HG03139 (cell line): Measurements from ENCODE around the gene PHC2.

Experiments
- ATAC-seq: cut with Tn5 transposase; IDR thresholded peaks from one replicate; pipeline ENCODE4 v1.9.1; 2021; ENCODE audit not compliant: unreplicated experiment

Gene PHC2

DNA sequence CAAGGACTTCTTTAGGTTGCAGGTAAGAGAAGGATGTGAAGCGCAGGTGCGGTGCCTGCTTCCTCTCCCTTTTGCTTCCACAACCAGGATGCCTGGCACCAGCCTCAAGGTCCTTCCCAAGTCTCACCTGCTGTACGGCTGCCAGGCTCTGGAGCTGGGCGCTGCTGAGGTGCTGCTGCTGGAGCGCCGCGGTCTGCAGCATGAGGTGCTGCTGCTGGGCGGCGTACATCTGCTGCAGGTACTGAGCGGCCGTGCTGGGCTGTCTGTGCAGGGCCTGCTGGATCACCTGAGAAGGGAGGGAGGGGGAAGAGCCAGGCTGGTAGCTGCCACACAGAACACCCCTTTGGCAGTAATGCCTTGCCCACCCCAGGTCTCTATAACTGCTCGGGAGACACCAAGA, 58.7 kb downstream of the PHC2 start:
- no peak for ATAC-seq

DNA sequence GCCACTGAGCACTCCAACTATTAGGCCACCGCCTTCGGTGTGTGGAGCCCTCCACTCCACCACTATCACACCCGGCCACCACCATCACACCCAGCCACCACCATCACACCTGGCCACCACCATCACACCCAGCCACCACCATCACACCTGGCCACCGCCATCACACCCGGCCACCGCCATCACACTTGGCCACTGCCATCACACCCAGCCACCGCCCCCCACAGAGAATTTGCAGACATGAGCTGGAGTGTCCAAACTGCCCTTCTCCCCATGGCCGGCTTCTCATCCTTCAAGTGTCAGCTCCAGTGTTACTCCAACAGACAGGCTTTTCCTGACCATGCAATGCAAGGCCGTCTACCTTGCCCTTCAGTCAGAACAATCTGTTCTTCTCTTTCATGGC, 59.6 kb downstream of the PHC2 start:
- ATAC-seq: no peak

DNA sequence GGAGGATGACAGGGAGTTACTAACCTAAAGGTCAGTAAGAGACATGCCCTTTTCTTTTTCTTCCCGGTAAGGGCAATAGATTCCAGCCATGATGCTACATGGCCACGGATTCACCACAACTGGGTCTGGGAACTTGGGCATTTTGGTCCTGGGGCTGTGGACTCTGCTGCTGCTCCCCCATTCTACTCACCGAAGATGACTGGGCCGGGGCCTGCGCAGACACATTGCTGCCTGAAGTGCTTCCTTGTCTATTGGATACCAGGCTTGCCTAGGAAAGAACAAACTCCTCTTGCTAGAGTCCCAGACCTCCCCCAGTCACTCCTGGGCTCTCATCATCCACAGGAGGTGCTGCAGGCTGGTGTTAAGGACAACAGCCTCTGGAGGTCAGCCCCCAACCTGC, 60.1 kb downstream of the PHC2 start:
- no peak for ATAC-seq

DNA sequence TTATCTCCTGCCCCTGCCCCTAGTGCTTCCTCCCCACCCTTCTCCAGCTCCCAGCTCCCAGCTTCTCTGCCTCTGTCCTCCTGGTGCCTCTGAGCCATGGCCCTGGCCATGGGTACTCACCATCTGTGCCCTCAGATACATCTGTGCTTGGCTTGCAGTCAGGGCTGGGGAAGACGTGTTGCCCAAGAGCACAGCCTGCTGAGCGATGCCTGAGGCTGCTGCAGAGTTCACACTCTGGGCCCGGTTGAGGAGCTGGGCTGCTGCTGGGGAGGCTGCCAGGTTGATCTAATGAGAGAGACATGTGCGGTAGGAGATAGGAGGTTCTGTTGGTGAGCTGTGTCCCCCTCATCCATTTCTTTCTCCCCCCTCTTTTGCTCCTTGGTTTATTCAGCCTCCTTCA, 60.6 kb downstream of the PHC2 start:
- ATAC-seq: no peak

DNA sequence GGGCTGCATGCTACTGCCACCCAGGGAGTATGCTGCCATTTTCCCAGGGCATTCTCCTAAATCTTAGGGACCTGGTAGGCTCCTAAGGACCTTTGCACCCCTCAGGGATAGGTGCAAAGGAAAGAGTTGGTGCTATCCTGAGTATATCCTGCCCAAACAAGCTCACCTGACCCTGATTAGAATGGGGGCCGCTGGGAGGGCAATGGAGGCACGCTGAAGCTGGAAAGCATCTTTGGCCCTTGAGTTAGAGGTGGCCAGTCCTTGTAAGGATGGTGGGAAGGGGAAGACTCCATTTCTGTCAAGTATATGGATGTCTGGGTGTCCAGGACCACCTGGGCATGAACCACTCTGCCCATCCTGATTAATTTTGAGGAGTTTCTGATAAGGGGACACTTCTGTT, 61.1 kb downstream of the PHC2 start:
- no peak for ATAC-seq

DNA sequence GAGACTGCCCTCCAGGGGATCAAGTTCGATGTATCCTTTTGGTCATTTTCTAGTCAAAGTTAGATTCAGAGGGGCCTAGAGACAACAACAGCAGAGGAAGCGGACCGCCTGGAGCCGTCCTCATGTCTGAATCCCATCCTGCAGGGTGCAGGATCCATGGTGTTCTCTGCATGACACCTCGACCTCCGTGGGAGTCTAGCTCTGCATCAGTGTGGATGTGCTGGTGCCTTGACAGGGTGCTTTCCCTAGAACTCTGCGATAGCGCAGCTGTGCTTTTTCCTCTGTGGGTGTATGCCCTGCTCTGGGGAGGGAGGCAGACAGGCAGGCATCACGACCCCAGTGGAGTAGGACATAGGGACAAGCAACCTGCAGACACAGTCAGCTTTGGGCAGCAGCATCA, 61.8 kb downstream of the PHC2 start:
- ATAC-seq: no peak

DNA sequence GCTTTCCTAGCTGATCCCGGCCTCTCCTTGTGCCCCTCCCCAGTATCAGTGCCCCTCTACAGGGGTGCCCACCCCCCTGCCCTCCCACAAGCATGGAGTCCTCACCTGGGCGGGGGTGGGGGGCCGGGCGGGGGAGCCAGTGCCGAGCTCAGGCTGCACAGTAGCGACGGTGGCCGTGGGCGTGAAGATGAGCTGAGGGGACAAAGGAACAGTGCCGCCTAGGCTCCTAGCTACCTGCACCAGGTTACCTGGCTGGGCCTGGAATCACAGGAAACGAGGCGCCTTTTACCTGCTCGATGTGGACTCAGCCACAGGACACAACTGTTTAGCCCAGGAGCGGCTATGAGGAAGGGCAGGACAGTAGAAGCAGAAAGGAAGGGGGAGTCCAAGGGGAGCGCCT, 62.5 kb downstream of the PHC2 start:
- ATAC-seq: no peak

DNA sequence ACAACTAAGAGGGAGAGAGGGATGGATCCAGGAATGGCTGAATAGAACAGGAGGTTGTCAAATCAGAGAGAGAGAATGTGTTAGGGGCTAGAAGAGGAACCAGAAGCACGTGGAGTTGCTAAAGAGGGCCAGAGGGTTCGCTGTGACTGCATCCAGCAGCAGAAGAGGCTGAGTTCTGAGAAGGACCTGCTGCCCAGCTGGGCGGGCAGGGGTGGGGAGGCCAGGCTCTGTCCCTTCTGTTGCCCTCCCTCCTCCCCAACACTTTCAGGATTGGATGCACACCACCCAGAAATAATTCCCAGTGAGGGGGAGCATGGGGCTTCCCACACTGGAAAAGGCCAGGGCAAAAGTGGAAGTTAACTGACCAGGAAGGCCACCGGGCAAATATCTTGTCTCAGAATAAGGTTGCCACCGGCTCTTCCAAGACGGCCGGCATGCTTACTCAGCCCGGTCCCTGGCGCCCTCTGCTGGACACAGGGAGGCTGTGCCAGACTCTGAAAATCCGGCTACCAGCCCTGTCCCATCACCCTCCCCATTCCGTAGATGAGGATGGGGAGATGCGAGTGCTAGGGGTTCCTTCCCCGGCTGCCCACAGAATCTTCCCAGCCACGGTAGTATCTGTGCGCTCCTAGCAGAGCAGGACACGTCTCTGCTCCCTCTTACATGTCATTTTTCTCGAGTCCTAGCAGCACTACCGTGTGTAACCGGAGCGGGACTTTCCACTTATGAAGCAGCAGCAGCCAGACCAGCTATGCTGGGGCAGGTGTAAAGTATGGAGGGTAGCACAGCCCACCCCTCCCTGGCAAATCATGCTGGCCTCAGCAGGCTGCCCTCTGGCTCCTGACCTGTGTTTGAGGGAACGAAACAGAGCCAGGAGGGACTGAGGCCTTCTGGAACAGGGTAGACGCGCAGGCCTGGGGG, 63.1 kb downstream of the PHC2 start:
- ATAC-seq: no peak

DNA sequence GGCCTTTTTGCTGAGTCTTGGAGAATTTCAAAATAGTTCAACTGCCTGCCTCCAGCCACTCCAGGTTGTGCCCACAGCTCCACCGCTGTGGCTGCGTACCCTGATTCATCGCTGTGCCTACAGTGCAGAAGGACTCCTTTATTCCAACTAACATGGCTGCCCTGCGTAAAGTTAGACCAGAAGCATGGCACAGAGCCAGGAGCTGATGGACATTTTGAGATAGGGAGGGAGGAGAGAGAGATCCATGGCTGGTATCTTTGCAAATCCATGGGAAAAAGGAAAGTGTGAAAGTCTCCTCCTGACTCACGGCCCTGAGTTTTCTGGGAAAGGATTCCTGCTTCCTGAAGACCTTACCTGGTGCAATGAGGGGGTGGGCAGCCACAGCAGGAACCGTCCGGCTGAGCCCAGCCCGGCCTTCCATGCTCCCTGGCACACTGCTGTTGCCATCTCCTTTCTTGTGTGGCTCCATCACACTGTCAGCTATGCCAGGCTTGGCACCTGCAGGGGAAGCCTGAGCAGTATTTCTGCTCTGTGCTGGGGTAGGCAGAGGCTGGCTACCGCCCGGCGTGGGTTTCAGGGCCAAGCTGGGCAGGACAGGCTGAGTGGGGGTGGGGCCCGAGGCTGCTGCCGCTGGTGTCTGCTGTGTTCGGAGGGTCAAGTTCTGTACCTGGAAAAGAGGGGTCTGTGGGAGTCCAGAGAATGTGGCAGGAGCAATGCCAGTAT, 64.0 kb downstream of the PHC2 start:
- no peak for ATAC-seq

DNA sequence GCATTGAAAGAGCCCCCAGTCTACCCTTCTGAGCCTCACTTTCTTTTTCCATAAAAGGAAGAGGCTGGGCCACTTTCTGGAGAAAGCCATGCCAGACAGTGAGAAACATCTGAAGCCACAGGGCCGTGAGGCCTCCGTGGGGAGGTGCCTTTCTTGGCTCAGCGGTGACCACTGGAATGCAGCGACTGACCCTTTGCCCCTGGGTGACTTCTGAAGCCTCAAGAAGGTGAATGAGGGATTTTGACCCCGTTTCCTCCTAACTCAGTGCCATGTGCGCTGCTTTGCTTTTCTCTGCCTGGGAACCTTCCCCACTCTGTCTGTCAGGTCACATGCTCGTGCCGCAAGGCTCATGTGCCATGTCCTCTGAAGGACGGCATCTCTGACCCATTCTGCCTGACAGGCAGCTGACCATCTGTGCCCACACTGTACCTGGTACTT, 65.3 kb downstream of the PHC2 start:
- no peak for ATAC-seq

DNA sequence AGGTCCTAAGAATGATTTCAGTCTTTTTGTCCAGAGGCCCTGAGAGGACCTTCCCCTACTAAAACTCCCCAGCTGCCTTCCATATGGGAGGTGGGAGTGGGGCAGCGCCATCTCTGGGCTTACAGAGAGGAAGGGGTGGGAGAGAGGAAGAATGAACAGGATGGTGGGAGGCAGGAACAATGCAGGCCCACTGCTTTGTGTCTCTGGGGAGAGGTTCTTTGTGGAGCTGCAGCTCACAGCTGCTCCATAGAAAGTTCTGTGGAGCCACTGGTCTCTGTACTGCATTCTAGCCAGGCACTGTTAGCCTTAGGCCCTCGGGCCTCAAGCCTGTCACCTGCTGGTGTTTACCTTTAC, 66.4 kb downstream of the PHC2 start:
- ATAC-seq: no peak

DNA sequence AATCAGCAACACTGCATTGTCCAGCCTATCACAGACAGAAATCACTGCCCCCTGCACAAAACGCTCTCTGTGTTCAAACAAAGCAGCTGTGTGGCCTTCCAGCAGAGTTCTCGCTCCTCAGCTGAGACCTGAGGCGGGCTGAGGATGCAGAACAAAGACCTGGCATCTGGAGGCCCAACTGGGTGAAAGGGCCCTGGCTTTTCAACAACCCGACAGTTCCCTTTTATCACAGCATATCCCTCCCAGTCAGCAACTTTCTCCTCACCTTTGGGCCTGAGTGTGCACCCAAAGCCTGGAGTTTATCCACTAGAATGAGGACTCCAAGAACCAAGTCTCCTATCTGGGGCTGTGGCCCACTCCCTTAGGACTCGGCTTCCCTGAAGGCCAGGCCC, 67.4 kb downstream of the PHC2 start:
- no peak for ATAC-seq

DNA sequence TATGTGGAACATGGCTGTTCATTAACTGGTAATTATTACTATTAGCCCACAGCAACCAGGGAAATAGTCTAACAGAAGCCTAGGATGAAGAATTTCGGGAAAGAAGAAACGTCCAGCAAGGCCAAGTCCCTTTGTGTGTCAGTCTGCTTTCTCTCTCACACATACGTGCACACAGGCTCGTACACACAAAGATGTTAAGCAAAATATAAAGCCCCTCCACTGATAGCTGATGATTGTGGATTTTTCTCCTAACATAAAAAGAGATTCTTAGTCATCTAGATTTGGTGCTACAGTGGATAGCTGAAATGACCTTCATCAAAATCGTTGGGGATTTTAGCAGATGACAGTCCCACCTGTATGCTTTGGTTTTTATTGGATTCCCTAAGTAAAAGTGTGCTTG, 67.9 kb downstream of the PHC2 start:
- ATAC-seq: no peak

DNA sequence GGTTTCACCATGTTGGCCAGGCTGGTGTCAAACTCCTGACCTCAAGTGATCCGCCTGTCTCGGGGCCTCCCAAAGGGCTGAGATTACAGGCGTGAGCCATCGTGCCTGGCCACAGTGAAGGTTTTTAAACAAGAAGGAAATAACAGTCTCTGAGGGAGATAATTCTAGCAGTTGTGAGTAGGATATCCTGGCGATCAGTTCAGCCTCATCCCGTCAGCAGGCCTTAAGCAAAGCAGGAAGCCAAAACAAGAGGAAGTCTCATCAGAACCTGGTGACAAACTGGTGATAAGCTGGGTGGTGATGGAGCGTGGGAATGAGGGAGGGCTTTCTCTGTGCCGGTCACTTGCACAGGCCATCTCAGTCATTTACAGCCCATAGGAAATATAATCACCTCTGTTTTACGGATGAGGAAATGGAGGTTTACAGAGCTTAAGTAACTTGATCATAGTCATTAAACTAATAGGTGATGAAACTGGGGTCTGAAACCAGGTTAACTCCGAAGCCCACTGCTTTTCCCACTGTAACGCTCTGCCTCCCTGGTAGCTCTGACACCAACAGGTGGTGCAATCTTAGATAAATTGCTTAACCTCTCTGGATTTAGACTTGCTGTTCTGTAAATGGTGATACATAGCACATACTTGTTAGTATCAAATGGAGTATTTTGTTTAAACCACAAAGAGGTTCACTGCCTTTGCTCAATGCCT, 69.2 kb downstream of the PHC2 start:
- no peak for ATAC-seq

DNA sequence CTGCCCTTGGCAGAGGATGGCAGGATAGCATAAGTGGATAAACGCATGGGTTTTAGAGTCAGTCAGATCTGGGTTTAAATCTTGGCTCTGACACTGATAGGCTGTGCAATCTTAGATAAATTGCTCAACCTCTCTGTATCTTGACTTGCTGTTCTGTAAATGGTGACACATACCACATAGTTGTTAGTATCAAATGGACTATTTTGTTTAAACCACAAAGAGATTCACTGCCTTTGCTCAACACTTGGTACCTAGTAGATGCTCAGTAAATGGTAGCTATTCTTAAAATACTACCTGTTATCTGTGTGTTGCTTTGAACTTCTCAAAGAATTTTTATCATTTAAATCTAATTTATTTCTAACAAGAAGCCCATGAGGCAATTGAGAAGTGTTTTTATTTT, 70.5 kb downstream of the PHC2 start:
- ATAC-seq: no peak

DNA sequence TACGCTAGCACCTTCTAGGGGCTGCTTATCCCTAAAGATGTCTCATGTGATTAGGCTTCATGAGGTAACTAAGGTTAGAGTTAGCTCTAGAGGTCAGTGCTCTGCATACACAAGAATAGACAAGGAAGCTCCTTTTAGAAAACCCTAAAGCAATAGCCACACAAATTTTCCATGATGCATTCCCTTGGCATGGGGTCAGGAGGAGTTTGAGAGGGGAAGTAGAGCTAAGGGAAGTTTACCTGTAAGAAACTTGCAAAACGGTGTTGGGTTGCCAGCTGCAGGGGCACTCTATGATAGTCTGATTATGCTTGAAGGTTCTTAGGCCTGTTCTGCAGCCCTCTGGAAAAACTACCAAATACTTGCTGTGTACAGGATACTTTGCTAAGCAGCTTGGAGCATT, 71.0 kb downstream of the PHC2 start:
- ATAC-seq: no peak

DNA sequence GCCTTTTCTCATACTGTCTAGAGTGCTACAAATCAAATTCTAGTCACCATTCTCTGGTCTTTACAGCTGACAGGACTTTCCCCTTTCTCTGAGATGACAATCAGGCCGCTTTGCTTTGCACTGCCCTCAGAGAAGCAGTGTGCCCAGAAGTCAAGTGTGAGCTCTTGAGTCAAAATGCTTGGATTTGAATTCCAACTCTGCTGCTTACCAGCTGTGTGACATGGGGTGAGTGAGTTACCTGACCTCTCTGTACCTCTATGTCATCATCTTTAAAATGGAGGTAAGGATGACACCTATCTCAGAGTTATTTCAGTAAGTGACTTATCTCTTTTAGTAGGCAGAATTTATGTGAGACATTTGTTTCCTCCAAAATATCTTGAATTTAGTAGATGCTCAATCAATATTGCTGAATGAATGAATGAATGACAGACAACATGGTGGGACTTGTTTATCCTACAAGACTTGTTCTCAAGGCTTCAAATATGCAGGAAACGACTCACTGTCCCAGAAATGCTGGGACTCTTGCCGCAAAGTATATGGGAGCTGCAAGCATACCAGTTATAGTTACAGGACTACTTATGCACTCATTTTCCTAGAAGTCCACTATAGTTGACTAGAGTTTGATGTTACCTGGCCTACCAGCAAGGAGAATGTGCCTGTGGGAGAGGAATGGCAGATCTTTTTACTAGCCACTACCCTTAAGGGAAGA, 71.9 kb downstream of the PHC2 start:
- ATAC-seq: no peak

DNA sequence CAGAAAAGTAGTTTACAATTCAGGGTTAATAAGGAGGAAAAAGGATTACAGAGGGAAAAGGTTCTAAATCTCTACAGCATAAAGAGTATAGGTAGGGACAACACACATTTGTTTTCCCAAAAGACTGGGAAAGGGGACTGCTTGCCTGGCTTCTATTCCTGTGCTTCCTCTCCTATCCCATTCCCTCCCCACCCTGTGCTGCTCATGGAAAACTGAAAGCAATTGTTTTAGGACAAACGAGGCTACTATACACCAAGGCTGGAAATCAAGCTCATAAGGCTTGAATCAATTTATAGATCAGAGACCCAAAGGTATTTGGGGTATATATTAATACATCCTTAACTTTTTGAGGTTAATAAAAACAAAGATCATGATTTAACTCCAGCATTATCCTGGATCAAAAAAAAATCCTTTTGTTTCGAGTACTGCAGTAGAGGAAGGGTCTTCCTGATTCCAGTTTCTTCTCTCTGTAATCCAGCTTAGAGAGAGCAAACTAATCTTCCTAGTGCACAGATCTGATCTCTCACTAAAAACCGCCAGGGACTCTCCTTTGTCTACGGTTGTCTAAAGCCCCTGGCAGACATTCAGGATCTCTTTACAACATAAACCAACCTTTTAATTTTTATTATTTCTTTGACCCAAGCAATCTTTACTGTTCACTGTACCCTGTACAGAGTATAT, 72.6 kb downstream of the PHC2 start:
- no peak for ATAC-seq

DNA sequence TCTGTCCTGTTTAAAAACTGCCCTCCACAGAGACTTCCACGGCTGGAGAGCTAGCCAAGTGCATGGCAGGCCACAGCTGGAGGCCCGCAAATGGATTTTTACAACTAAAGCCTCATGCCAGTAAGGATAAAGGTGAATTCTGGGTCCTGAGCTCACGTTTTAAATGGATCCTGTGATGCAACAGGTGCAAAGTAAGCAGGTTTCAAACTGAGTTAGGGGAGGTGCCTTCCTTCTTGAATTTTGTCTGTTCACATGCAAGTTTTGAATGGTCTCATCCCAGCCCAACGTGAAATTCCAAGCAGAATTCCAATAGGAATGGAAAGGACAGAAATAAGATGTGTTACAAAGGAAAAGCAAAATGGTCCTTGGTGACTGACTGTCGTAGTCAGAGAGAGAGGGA, 73.8 kb downstream of the PHC2 start:
- ATAC-seq: no peak

DNA sequence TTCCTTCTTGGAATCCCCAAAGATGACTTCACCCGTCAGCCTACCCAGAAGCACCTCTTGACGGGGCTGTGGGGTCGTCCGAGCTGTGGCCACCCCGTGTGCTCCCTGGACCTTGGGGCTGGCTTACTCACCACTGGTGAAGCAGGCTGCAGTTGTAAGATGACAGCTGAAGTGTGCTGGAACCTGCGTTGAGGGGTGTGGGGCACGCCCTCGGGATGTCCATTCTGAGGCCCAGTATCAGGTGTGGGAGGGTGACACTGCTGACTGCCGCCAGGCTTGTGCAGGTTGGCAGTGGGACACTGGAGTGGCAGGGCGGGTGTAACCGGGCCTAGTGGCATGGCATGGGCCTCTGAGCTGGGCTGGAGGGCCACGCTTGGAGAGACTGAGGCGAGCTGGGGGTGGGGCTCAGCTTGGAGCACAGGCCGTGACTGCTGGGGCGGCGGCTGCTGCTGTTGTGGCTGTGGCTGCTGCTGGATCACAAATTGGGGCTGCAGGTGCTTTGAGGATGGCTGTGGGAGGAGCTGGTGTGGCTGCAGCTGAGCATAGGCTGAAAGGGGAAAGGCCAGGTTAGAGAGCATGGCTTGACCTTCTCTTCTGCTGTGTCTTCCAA, 76.1 kb downstream of the PHC2 start:
- no peak for ATAC-seq
